ENCODE measurements around the gene C17orf100. TPM values are rescaled to one million over a fixed set of nuclear protein-coding genes. Genes with fewer than 3 reads are reported as not detected.

Gene C17orf100
- total and polyA plus RNA-seq, 2 of the 13 experiments (the other 11 are each of a cell fraction or from before 2014, with no cell fraction given), result 3.6 to 8.7 TPM

DNA sequence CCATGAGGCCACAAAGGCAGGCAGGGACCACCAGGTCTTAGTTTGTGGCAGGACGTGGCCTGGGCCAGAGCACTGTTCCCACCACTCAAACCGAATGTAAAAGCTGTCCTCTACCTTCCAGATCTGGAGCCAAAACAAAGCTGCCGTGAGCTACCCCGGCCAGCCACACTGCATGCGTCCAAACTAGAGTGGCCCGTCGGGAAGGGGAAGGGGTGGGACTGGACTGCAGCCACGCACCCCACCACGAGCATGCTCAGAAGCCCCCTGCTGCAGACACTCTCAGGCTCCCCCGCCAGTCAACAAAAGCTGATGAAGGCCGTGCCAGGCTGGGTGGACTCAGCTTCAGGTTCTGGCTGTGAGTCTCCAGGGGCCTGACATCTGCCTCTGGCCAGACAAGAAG, 46.4 kb downstream of the C17orf100 start (continued):
- TF ChIP-seq HDAC1 (CRISPR knock-in tag; IDR thresholded peaks at IDR 0.05) (no peak), ZKSCAN1 (IDR thresholded peaks at IDR 0.05; ENCODE audit: low read length) (no peak), ETV6 (CRISPR knock-in tag; conservative IDR thresholded peaks at IDR 0.05) (no peak)
- TF ChIP-seq, protein P1, sequence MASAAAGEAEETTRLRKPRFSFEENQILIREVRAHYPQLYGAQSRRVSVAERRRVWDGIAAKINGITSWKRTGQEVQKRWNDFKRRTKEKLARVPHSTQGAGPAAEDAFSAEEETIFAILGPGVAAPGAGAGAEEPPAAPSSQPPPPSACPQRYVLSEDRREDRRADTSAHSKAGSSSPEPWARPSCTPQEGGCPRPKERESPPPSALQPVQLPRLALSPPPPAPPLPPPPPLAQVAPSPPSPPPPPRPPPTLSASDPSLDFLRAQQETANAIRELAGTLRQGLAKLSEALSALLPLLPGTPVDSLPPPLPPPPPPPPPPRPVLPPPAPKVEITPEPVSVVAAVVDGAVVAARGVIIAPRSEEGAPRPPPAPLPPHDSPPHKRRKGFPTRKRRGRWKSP (CRISPR knock-in tag; IDR thresholded peaks at IDR 0.05), result no peak

DNA sequence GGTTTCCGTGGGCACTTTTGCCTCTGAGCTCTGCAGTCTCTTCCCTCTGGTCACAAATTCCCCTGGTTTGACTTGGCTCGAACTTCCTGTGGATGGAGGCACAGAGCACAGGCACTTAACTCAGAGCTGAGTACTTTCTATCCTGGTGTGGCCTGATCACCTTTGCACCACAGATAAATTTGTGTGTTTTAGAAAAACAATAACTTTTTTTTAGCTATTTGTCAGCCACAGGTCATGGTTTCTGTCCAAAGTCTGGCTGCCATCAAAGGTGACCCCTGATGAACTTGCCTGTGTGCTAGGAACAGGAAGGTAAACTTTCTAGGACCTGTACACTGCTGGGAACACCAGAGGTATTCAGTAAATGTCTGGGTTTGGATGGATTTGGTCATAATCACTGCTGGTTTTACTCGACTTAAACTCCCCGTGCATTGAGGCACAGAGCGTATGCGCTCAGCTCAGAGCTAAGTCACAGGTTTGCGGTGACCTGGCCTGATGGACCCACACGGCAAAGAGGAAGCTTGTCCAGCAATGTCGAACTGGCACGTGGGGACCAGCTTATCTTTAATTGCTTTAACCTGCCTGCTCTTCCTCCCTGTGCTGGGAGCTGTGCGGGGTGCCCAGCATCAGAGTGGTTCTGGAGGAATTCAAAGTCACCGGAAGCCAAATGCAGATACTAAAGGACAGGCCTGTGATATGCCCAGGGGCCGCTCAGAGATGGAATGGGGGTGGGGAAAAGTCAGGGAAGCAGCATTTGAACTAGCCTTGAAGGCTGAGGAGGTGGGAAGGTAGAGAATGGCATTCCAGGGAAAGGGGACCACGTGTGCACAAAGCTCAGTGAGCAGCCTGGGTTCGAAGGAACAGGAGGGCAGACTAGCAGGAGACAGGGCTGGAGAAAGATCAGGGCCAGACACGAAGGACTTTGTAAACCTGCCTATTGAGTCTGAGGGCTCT, 48.7 kb downstream of the C17orf100 start:
- Histone ChIP-seq H3K4me3 (replicated peaks in 1 of 3; ENCODE audit: insufficient read depth in 1 of 3, low read depth in 2 of 3, low read length in 3 of 3) (peak overlapping the region in 1 of 3 experiments; percentile 41; a peak in 2 of 6 replicates), H3K9ac (ENCODE audit: insufficient read depth, low read depth, low read length) (peak overlapping the region; percentile 68), H3K4me1 (ENCODE audit: insufficient read depth, low read length) (peaks cover 73% of the 10 kb centered on the region), H3K79me2 (ENCODE audit: insufficient read depth, low read length) (no peaks in the 10 kb centered on the region), H2AFZ (ENCODE audit: low read length) (no peak overlapping the region), H3K27ac (ENCODE audit: extremely low read length, insufficient read depth, low read length) (peak overlapping the region; percentile 97), H4K20me1 (ENCODE audit: insufficient read depth, low read length) (no peaks in the 10 kb centered on the region), H3K4me2 (ENCODE audit: low read depth, low read length) (peak overlapping the region; percentile 70), H3K36me3 (replicated peaks in 1 of 2; ENCODE audit: control insufficient read depth in 1 of 2, insufficient read depth in 2 of 2, low read length in 2 of 2) (peaks cover 33 to 45% of the 10 kb centered on the region in 2 experiments), H3K27me3 (ENCODE audit: control insufficient read depth in 1 of 2, insufficient read depth in 2 of 2, low read length in 2 of 2) (no peaks in the 10 kb centered on the region), H3K9me3 (ENCODE audit: low read length) (no peaks in the 10 kb centered on the region)
- ChIA-PET CTCF (ENCODE audit: low intra/inter-chr PET ratio, low total read pairs) (interaction anchor here (2.0 to 2.9 kb wide), 2 partner anchors 13 to 35 kb away, joined by 11 to 14 read pairs; partner anchors contain the start of gene SLC13A5), POLR2A (interaction anchor here (0.8 to 11.0 kb wide), 20 partner anchors 8 to 414 kb away, joined by 3 to 419 read pairs (median 6); partner anchors contain the start of genes ASGR2, C17orf100, MED31 and RNASEK)
- in situ Hi-C loops (cut with HindIII; ENCODE audit: extremely low pct_ligation_motif_present, low pct_unique_long_range_greater_than_20kb) (no loop called here), intact Hi-C loops (cut with micrococcal nuclease; ENCODE audit: unreplicated experiment) (loop anchor here (1.0 to 2.0 kb wide), 3 partner anchors 12 to 34 kb away; no protein-coding TSS in a partner anchor)
- peak; percentile 100 for FAIRE-seq
- BruUV-seq (replicated peaks), result TSS peak; percentile 24
- peak; percentile 77 for ATAC-seq
- WGBS (ENCODE audit: low lambda C conversion rate), result 0% methylated on average over 16 of the region's 16 CpGs
- DNase-seq (ENCODE audit: low spot score), result peak; percentile 98
- peak; percentile 88; the same call in 1 of the 2 replicates for TF ChIP-seq ZNF557 (CRISPR knock-in tag; IDR thresholded peaks at IDR 0.05)
- TF ChIP-seq, protein P2, sequence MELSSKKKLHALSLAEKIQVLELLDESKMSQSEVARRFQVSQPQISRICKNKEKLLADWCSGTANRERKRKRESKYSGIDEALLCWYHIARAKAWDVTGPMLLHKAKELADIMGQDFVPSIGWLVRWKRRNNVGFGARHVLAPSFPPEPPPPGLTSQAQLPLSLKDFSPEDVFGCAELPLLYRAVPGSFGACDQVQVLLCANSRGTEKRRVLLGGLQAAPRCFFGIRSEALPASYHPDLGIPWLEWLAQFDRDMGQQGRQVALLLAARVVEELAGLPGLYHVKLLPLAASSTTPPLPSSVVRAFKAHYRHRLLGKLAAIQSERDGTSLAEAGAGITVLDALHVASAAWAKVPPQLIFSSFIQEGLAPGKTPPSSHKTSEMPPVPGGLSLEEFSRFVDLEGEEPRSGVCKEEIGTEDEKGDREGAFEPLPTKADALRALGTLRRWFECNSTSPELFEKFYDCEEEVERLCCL (CRISPR knock-in tag; IDR thresholded peaks at IDR 0.05; ENCODE audit: borderline replicate concordance), result no peak
- TF ChIP-seq, protein P3, sequence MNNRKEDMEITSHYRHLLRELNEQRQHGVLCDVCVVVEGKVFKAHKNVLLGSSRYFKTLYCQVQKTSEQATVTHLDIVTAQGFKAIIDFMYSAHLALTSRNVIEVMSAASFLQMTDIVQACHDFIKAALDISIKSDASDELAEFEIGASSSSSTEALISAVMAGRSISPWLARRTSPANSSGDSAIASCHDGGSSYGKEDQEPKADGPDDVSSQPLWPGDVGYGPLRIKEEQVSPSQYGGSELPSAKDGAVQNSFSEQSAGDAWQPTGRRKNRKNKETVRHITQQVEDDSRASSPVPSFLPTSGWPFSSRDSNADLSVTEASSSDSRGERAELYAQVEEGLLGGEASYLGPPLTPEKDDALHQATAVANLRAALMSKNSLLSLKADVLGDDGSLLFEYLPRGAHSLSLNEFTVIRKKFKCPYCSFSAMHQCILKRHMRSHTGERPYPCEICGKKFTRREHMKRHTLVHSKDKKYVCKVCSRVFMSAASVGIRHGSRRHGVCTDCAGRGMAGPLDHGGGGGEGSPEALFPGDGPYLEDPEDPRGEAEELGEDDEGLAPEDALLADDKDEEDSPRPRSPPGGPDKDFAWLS (CRISPR knock-in tag; IDR thresholded peaks at IDR 0.05; ENCODE audit: borderline replicate concordance), result no peak; the same call in 1 of the 2 replicates
- peak; percentile 37; the same call in 1 of the 2 replicates for TF ChIP-seq RFX3 (CRISPR knock-in tag; IDR thresholded peaks at IDR 0.05)
- no peak for TF ChIP-seq ZNF329 (CRISPR knock-in tag; IDR thresholded peaks at IDR 0.05; ENCODE audit: low read depth)
- TF ChIP-seq, protein P4, sequence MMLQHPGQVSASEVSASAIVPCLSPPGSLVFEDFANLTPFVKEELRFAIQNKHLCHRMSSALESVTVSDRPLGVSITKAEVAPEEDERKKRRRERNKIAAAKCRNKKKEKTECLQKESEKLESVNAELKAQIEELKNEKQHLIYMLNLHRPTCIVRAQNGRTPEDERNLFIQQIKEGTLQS (CRISPR knock-in tag; IDR thresholded peaks at IDR 0.05), result no peak; the same call in 1 of the 2 replicates
- TF ChIP-seq, protein P5, sequence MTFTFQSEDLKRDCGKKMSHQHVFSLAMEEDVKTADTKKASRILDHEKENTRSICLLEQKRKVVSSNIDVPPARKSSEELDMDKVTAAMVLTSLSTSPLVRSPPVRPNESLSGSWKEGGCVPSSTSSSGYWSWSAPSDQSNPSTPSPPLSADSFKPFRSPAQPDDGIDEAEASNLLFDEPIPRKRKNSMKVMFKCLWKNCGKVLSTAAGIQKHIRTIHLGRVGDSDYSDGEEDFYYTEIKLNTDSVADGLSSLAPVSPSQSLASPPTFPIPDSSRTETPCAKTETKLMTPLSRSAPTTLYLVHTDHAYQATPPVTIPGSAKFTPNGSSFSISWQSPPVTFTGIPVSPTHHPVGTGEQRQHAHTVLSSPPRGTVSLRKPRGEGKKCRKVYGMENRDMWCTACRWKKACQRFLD (CRISPR knock-in tag; IDR thresholded peaks at IDR 0.05; ENCODE audit: borderline replicate concordance), result 0 out of 2 replicates have a peak, but pooled peaks have one; percentile 63
- TF ChIP-seq HNRNPH1 (optimal IDR thresholded peaks at IDR 0.05; ENCODE audit: low read depth, low read length), result peak; percentile 46
- TF ChIP-seq ZNF234 (CRISPR knock-in tag; conservative IDR thresholded peaks at IDR 0.05), result no peak
- peak; percentile 68 for TF ChIP-seq BRD4 (CRISPR knock-in tag; IDR thresholded peaks at IDR 0.05)
- no peak for TF ChIP-seq ZNF251 (CRISPR knock-in tag; IDR thresholded peaks at IDR 0.05)
